COR-L47 (cell line): ENCODE results near the gene SFPQ.
"Not testable (repeated sequence)": the region's sequence is repeated elsewhere in the genome, so short reads cannot be mapped to it uniquely, and the experiment has no call there.

Source experiments
- DNase-seq: peaks from one replicate; lab custom pipeline; 2025; lab: John Stamatoyannopoulos, UW

SFPQ gene

GRCh38 chr1:35137590-35137989 lies 55.4 kb downstream of the SFPQ start:
- not testable (repeated sequence) for DNase-seq

DNA sequence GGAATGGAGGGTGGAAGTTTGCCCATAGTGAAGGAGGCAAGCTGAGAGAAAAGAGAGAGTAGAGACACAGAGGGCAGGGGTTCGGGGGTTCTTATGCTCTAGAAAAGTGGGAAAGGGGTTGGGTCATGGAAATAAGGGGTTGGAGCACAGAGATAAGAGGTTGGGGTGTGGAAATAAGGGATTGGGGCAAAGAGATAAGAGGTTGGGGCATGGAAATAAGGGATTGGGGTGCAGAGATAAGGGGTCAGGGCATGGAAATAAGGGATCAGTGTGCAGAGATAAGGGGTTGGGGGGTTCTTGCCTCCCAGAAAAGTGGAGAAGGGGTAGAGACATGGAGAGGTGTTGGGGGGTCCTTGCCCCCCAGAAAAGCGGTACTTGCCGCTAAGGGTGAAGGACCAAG lies 56.2 kb downstream of the SFPQ start:
- DNase-seq = no peak
